ENCODE measurements around the gene RBP7. TPM values are rescaled to one million over a fixed set of nuclear protein-coding genes. Genes with fewer than 3 reads are reported as not detected.

RBP7 gene
- polyA plus RNA-seq, 1 of the 3 experiments (the other 2 are of a cell fraction) = 2.5 TPM

DNA sequence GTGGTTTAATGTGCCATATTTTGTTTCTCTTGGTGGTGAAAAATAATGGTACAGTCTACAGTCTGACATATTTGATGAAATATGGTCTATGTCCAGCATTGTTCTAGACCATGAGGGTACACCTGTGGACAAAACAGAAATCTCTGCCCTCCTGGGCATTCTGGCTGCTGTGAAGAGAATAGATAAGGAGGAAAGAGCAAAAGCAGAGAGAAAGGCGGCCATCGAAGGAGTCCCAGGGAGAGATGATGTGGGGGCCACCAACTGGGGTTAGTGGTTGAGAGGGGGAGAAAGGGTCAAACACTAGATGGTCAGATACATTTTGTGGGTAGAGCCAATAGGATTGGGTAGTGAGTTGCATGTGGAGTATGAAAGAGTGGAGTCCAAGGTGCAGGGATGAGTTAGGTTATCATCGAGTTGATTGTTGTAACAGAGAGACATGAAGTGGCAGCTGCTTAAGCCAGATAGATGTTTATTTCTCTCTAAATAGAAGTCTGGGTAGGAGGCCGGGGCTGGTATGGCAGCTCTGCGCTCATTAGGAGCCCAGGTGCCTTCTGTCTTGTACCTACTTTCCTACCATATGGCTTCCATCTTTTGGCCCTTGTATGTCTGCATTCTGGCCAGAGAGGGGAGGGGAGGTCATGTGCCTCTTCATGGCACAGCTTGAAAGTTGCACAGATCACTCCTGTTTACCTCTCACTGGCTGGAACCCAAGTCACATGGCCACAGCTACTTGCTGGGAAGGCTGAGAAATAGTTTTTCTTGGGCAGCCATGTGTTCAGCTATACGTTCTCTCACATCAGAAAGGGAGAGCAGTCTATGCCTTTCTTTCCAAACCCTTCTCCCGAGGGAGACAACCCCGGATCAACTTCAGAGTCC, 48.7 kb downstream of the RBP7 start:
- Histone ChIP-seq H3K36me3 (replicated peaks in 1 of 2; ENCODE audit: control insufficient read depth in 1 of 2, insufficient read depth in 2 of 2, low read length in 1 of 2) (peaks cover 0 to under 1% of the 10 kb centered on the region in 2 experiments), H3K4me3 (ENCODE audit: low read depth in 2 of 2, low read length in 1 of 2) (no peak overlapping the region), H3F3A (replicated peaks; ENCODE audit: insufficient read depth) (no peaks in the 10 kb centered on the region), H3K9ac (no peak overlapping the region), H3K27ac (ENCODE audit: low read depth in 2 of 2, low read length in 1 of 2) (no peak overlapping the region; a peak in 1 of 4 replicates), H4K20me1 (ENCODE audit: insufficient read depth) (peaks cover 26% of the 10 kb centered on the region), H3K4me2 (no peak overlapping the region), H3K9me3 (no peaks in the 10 kb centered on the region), H3K79me2 (ENCODE audit: insufficient read depth) (peaks cover 98% of the 10 kb centered on the region), H3K4me1 (ENCODE audit: control insufficient read depth in 1 of 2, insufficient read depth in 2 of 2, low read depth in 1 of 2, low read length in 1 of 2) (peaks cover 8 to 9% of the 10 kb centered on the region in 2 experiments; a peak in 2 of 4 replicates), H2AFZ (ENCODE audit: low read depth) (no peak overlapping the region), H3K9me2 (no peaks in the 10 kb centered on the region), H3K27me3 (ENCODE audit: insufficient read depth) (no peaks in the 10 kb centered on the region)
- WGBS (ENCODE audit: low lambda C conversion rate) = 93% methylated on average over 8 of the region's 8 CpGs
- DNase-seq = no peak
- CTCF ChIA-PET = interaction anchor here (1.5 to 1.7 kb wide), 2 partner anchors 12 to 95 kb away, joined by 4 to 6 read pairs; partner anchors contain the start of gene UBE4B
- POLR2A ChIA-PET = no interaction called here
- TF ChIP-seq ELF1 (IDR thresholded peaks at IDR 0.05) = no peak
- peak; percentile 56; the same call in 1 of the 2 replicates for TF ChIP-seq USF1 (IDR thresholded peaks at IDR 0.05; ENCODE audit: borderline replicate concordance, low read depth)
- no peak for TF ChIP-seq TAF1 (IDR thresholded peaks at IDR 0.05; ENCODE audit: borderline replicate concordance, low read depth, low read length)
- no peak for TF ChIP-seq GATA2 (CRISPR knock-in tag; IDR thresholded peaks at IDR 0.05)

- no peak overlapping the region for H3K9ac ChIP-seq
- no peak overlapping the region for H2AFZ ChIP-seq (ENCODE audit: low read depth)
- ChIA-PET CTCF (interaction anchor here (1.1 to 1.8 kb wide), 4 partner anchors 12 to 164 kb away, joined by 3 to 6 read pairs (median 5); partner anchors contain the start of genes KIF1B and UBE4B), POLR2A (interaction anchor here (0.6 kb wide), 1 partner anchor 208 kb away, joined by 3 read pairs; no protein-coding TSS in a partner anchor)
- TF ChIP-seq RCOR1 (IDR thresholded peaks at IDR 0.05; ENCODE audit: low read length) (no peak), TAF1 (IDR thresholded peaks at IDR 0.05; ENCODE audit: borderline replicate concordance, low read depth, low read length) (no peak), FOXM1 (IDR thresholded peaks at IDR 0.05; ENCODE audit: low read depth) (no peak), REST (IDR thresholded peaks at IDR 0.05; ENCODE audit: low read depth, low read length) (no peak), SIN3A (IDR thresholded peaks at IDR 0.05; ENCODE audit: borderline replicate concordance, low read depth, low read length) (no peak), MEF2A (IDR thresholded peaks at IDR 0.05; ENCODE audit: borderline replicate concordance, low read depth) (no peak)
- no peaks in the 10 kb centered on the region for H3K9me3 ChIP-seq
- H3K4me2 ChIP-seq = no peak overlapping the region
- H3K79me2 ChIP-seq (ENCODE audit: insufficient read depth) = peaks cover 98% of the 10 kb centered on the region
- peaks cover 8 to 9% of the 10 kb centered on the region in 2 experiments; a peak in 2 of 4 replicates for H3K4me1 ChIP-seq (ENCODE audit: control insufficient read depth in 1 of 2, insufficient read depth in 2 of 2, low read depth in 1 of 2, low read length in 1 of 2)
- no peaks in the 10 kb centered on the region for H3K27me3 ChIP-seq (ENCODE audit: insufficient read depth)
- no peaks in the 10 kb centered on the region for H3K9me2 ChIP-seq
- no peak overlapping the region for H3K4me3 ChIP-seq (ENCODE audit: low read depth in 2 of 2, low read length in 1 of 2)
- H4K20me1 ChIP-seq (ENCODE audit: insufficient read depth) = peaks cover 33% of the 10 kb centered on the region
- no peak overlapping the region; a peak in 1 of 4 replicates for H3K27ac ChIP-seq (ENCODE audit: low read depth in 2 of 2, low read length in 1 of 2)
- no peak for DNase-seq
- no peaks in the 10 kb centered on the region for H3F3A ChIP-seq (replicated peaks; ENCODE audit: insufficient read depth)
- peaks cover 2 to 5% of the 10 kb centered on the region in 2 experiments for H3K36me3 ChIP-seq (replicated peaks in 1 of 2; ENCODE audit: control insufficient read depth in 1 of 2, insufficient read depth in 2 of 2, low read length in 1 of 2)
- WGBS (ENCODE audit: low lambda C conversion rate) = 95% methylated on average over 8 of the region's 8 CpGs
Observed at GRCh38 chr1:10046356-10047085, 49.5 kb downstream of the RBP7 start.
